Testis (tissue), 3 donors: ENCODE measurements around the gene TRIP4. TPM values are rescaled to one million over a fixed set of nuclear protein-coding genes. Genes with fewer than 3 reads are reported as not detected.
"Not testable (repeated sequence)": the region's sequence is repeated elsewhere in the genome, so short reads cannot be mapped to it uniquely, and the experiment has no call there.

Experiments
- DNase-seq: peaks from one replicate; pipeline ENCODE4 v3.0.0-alpha.2; 2019
- H3K27ac ChIP-seq, 2 donors: fragments of 200-600 bp; sonication (generic); one replicate each; pipeline ENCODE4 v1.5.1; 2019
- H3K27me3 ChIP-seq: fragments of 200-600 bp; sonication (generic); one replicate; pipeline ENCODE4 v1.5.1; 2019
- H3K36me3 ChIP-seq: fragments of 200-600 bp; sonication (generic); one replicate; pipeline ENCODE4 v1.5.1; 2017; ENCODE audit warnings: low read depth; ENCODE audit errors: missing control alignments
- H3K4me1 ChIP-seq: fragments of 200-600 bp; sonication (generic); one replicate; pipeline ENCODE4 v1.5.1; 2019
- H3K4me3 ChIP-seq, 2 donors: fragments of 200-600 bp; sonication (generic); one replicate each; pipeline ENCODE4 v1.5.1; 2017 to 2019
- H3K9me3 ChIP-seq: fragments of 200-600 bp; sonication (generic); one replicate; pipeline ENCODE4 v1.5.1; 2017
- CTCF ChIP-seq, 3 experiments: fragments of 450-650 bp in 2 of 3; fragments of 200-600 bp in 1 of 3; sonication (generic) in 1 of 3; IDR thresholded peaks; one replicate each; pipeline ENCODE4 v1.5.1; 2016 to 2019; ENCODE audit warnings: antibody characterized with exemption in 3 of 3, mild to moderate bottlenecking in 2 of 3, moderate library complexity in 1 of 3
- POLR2A ChIP-seq: fragments of 450-650 bp; IDR thresholded peaks from one replicate; pipeline ENCODE4 v1.6.1; 2017; ENCODE audit warnings: antibody characterized with exemption, mild to moderate bottlenecking, moderate library complexity
- WGBS, 2 donors: methylation state at CpG; one replicate each; pipeline ENCODE4 v1.1.5; 2018; 5-methylcytosine and 5-hydroxymethylcytosine counted together
- intact Hi-C: fragments of 100-400 bp; cut with DNase I; formaldehyde crosslinking; loops from one replicate; pipeline ENCODE4 v1.15.1; 2023; ENCODE audit warnings: low total_unique reads
- polyA plus RNA-seq: library from polyadenylated mRNA; stranded (reverse); fragments of 350-450 nt; fragmentation: Illumina TruSeq; extraction: RNeasy Lipid Tissue Mini Kit (QIAGEN cat#74804); gene quantifications from one replicate; pipeline ENCODE4 v1.2.3, GENCODE V29; 2014; ENCODE audit warnings: low read depth, low replicate concordance; ENCODE audit not compliant: insufficient read depth
- total RNA-seq, 2 donors: library from RNA; depleted of rRNA; stranded (reverse); fragments of >200 nt; gene quantifications; one replicate each; pipeline ENCODE4 v1.2.3, GENCODE V29; 2016

Gene TRIP4
- total and polyA plus RNA-seq, 3 donors from 2014 or later: 17.1 to 23.4 (median 19.4) TPM

- H3K27me3 ChIP-seq: no peaks in the 10 kb centered on the region
- WGBS, 2 donors: 96 to 98% methylated on average over 4 of the region's 4 CpGs
- intact Hi-C loops: no loop called here
- H3K9me3 ChIP-seq: no peaks in the 10 kb centered on the region
- TF ChIP-seq POLR2A (no peak), CTCF (IDR thresholded peaks at IDR 0.05) (no peak)
- DNase-seq: no peak
- H3K4me3 ChIP-seq: no peak overlapping the region
- H3K36me3 ChIP-seq: no peaks in the 10 kb centered on the region
- no peak overlapping the region for H3K27ac ChIP-seq
- no peaks in the 10 kb centered on the region for H3K4me1 ChIP-seq
Measured at GRCh38 chr15:64361259-64361658, 26.4 kb upstream of the TRIP4 start.

DNA sequence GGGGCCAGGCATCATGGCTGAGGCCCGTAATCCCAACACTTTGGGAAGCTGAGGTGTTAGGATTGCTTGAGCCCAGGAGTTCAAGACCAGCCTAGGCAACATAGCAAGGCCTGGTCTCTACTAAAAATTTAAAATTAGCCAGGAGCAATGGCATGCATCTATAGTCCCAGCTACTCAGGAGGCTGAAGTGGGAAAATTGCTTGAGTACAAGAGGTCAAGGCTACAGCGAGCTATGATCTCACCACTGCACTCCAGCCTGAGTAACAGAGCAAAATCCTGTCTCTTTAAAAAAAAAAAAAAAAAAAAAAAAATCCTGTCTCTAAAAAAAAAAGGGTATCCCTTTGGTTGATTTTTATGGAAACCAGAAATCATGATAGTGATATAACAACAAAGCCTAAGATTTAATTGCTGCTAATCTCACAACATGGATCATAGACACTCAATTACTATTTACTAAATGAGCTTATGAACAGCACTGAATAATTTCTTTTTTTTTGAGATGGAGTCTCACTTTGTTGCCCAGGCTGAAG is 18.5 kb upstream of the TRIP4 start:
- Histone ChIP-seq H3K27ac (no peak overlapping the region), H3K9me3 (no peaks in the 10 kb centered on the region), H3K4me3 (no peak overlapping the region), H3K36me3 (no peaks in the 10 kb centered on the region), H3K4me1 (no peaks in the 10 kb centered on the region), H3K27me3 (no peaks in the 10 kb centered on the region)
- intact Hi-C loops: no loop called here
- 70 to 75% methylated on average over 2 of the region's 2 CpGs for WGBS, 2 donors
- DNase-seq: no peak
- no peak for TF ChIP-seq POLR2A
- TF ChIP-seq CTCF (IDR thresholded peaks at IDR 0.05): no peak

GRCh38 chr15:64371383-64371782 is 16.3 kb upstream of the TRIP4 start:
- H3K4me1 ChIP-seq, H3K27me3 ChIP-seq, H3K4me3 ChIP-seq, H3K36me3 ChIP-seq, DNase-seq, H3K9me3 ChIP-seq, intact Hi-C loops, H3K27ac ChIP-seq: not testable (repeated sequence)
- WGBS, 2 donors: 97% methylated on average over 8 of the region's 8 CpGs

DNA sequence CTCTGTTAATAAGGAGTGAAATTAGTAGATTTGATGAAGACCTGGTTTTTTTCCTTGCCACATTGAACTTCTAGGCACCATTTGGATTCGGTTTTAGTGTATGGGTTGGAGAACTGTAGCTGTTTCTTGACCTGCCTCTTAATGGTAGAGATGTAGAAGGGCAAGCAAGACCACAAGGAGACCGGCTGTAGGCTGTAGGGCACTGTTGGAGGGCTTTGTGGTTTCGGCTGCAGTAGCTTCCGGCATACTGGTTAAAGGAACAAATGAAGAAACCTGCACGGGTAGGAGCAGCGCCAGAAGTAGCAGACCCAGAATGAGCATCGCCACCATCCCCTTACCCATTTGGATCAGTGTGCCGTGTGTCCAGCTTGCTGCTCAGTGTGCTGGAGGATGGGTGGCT is 14.3 kb upstream of the TRIP4 start:
- WGBS, 2 donors: 91 to 95% methylated on average over 8 of the region's 8 CpGs
- H3K4me3 ChIP-seq: no peak overlapping the region

GRCh38 chr15:64379216-64379960 is 8.2 kb upstream of the TRIP4 start:
- intact Hi-C loops: no loop called here
- TF ChIP-seq CTCF (IDR thresholded peaks at IDR 0.05): no peak
- TF ChIP-seq POLR2A: no peak
- H3K27me3 ChIP-seq: no peaks in the 10 kb centered on the region
- WGBS, 2 donors: 68 to 70% methylated on average over 9 of the region's 9 CpGs
- no peak for DNase-seq
- H3K27ac ChIP-seq: no peak overlapping the region
- H3K4me1 ChIP-seq: peaks cover 4% of the 10 kb centered on the region
- no peaks in the 10 kb centered on the region for H3K36me3 ChIP-seq
- H3K9me3 ChIP-seq: no peaks in the 10 kb centered on the region
- no peak overlapping the region for H3K4me3 ChIP-seq

More for the DNA sequence above, 14.3 kb upstream of the TRIP4 start:
- DNase-seq: no peak
- no peaks in the 10 kb centered on the region for H3K4me1 ChIP-seq
- intact Hi-C loops: no loop called here
- no peaks in the 10 kb centered on the region for H3K36me3 ChIP-seq
- no peaks in the 10 kb centered on the region for H3K9me3 ChIP-seq
- H3K27me3 ChIP-seq: no peaks in the 10 kb centered on the region
- TF ChIP-seq POLR2A: no peak
- no peak overlapping the region for H3K27ac ChIP-seq

DNA sequence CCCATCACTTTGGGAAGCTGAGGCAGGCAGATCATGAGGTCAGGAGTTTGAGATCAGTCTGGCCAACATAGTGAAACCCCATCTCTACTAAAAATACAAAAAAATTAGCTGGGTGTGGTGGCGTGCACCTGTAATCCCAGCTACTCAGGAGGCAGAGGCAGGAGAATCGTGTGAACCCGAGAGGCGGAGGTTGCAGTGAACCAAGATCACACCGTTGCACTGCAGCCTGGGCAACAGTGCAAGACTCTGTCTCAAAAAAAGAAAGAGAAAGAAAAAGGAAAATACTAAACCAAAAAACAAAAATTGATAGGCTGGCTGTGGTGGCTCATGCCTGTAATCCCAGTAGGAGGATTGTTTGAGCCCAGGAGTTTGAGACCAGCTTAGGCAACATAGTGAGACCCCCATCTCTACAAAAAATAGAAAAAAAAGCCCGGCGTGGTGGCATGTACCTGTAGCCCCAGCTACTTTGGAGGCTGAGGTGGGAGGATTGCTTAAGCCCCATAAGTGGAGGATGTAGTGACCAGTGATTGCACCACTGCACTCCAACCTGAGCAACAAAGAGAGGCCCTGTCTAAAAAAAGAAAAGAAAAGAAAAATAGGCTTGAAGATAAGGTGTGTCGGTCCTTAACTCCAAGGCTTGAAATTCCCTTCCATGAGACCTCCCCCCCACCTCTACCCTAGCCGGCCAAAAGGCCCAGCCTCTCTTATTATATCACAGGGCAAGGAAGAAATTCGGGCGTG is 7.3 kb upstream of the TRIP4 start:
- H3K9me3 ChIP-seq, H3K27ac ChIP-seq, intact Hi-C loops, H3K4me1 ChIP-seq, DNase-seq, H3K27me3 ChIP-seq, H3K36me3 ChIP-seq: not testable (repeated sequence)
- H3K4me3 ChIP-seq: peak overlapping the region in 1 of 2 donors; percentile 50
- 54 to 61% methylated on average over 11 of the region's 11 CpGs for WGBS, 2 donors
